ENCODE data around the gene KRT83. TPM values are rescaled to one million over a fixed set of nuclear protein-coding genes. Genes with fewer than 3 reads are reported as not detected.

Gene KRT83
- total RNA-seq (not detected), polyA plus RNA-seq (not detected)
- long read RNA-seq, donor 1 = 0 reads
- long read RNA-seq, donor 2 = 0 reads
- long read RNA-seq, donor 3 = 0 reads

- ATAC-seq = no peak
- no peaks in the 10 kb centered on the region for H3K9me3 ChIP-seq
- intact Hi-C loops (cut with DNase I) = no loop called here
- no peak for TF ChIP-seq POLR2A (IDR thresholded peaks at IDR 0.05)
- no peak for TF ChIP-seq CTCF (IDR thresholded peaks at IDR 0.05)
- no peak within 1 kb of the TSS for H3K4me3 ChIP-seq
- no peak for DNase-seq
- no peaks in the 10 kb centered on the region for H3K36me3 ChIP-seq
- no peaks in the 10 kb centered on the region for H3K4me1 ChIP-seq
- WGBS, 4 donors = 53 to 68% (median 58%) methylated on average over 35 of the region's 35 CpGs
- H3K27ac ChIP-seq = no peak within 1 kb of the TSS
- peaks cover 7 to 48% (median 21%) of the 10 kb centered on the region in 9 donors for H3K27me3 ChIP-seq
Measured at GRCh38 chr12:52320784-52321400, at the start of gene KRT83. TSS of gene KRT83 (minus strand) at chr12:52321398. CDS start at chr12:52321335, 63 bp downstream.

GRCh38 chr12:52369809-52370208 lies 48.6 kb upstream of the KRT83 start:
- WGBS, 4 donors = 71 to 94% (median 80%) methylated on average over 3 to 6 of the region's 6 CpGs
- Histone ChIP-seq H3K36me3 (no peaks in the 10 kb centered on the region), H3K4me3 (no peak overlapping the region), H3K27ac (no peak overlapping the region), H3K4me1 (peaks cover 0 to 10% (median 0%) of the 10 kb centered on the region in 12 donors), H3K9me3 (peaks cover 0 to 8% (median 0%) of the 10 kb centered on the region in 12 donors), H3K27me3 (peaks cover 0 to 10% (median 0%) of the 10 kb centered on the region in 9 donors)
- DNase-seq = no peak
- TF ChIP-seq CTCF (IDR thresholded peaks at IDR 0.05) (no peak), POLR2A (IDR thresholded peaks at IDR 0.05) (no peak)
- intact Hi-C loops (cut with DNase I) = loop anchor here (5.0 to 10.0 kb wide), 11 partner anchors 137 to 612 kb away; partner anchors contain the start of gene KRT74 (in 2 of the 10)
- no peak for ATAC-seq

GRCh38 chr12:52369211-52369610 lies 48.0 kb upstream of the KRT83 start:
- 43 to 85% (median 73%) methylated on average over 3 of the region's 3 CpGs for WGBS, 4 donors
- no peak overlapping the region for H3K4me3 ChIP-seq
- DNase-seq (no peak), ATAC-seq (no peak)
- H3K36me3 ChIP-seq = no peaks in the 10 kb centered on the region
- intact Hi-C loops (cut with DNase I) = no loop called here
- peaks cover 0 to 10% (median 0%) of the 10 kb centered on the region in 12 donors for H3K4me1 ChIP-seq
- peaks cover 0 to 10% (median 0%) of the 10 kb centered on the region in 9 donors for H3K27me3 ChIP-seq
- H3K27ac ChIP-seq = no peak overlapping the region
- no peak for TF ChIP-seq CTCF (IDR thresholded peaks at IDR 0.05)
- H3K9me3 ChIP-seq = peaks cover 0 to 7% (median 0%) of the 10 kb centered on the region in 12 donors

- intact Hi-C loops (cut with DNase I) = no loop called here
- H3K27me3 ChIP-seq = peaks cover 0 to 10% (median 0%) of the 10 kb centered on the region in 9 donors
- H3K27ac ChIP-seq = no peak overlapping the region
- WGBS, 4 donors = 52 to 90% (median 62%) methylated on average over 3 of the region's 3 CpGs
- H3K4me3 ChIP-seq = no peak overlapping the region
- TF ChIP-seq CTCF (IDR thresholded peaks at IDR 0.05) (no peak), POLR2A (IDR thresholded peaks at IDR 0.05) (no peak)
- no peaks in the 10 kb centered on the region for H3K36me3 ChIP-seq
- DNase-seq (no peak), ATAC-seq (no peak)
- peaks cover 0 to 10% (median 0%) of the 10 kb centered on the region in 12 donors for H3K4me1 ChIP-seq
- H3K9me3 ChIP-seq = peaks cover 0 to under 1% (median 0%) of the 10 kb centered on the region in 12 donors
Measured at GRCh38 chr12:52368508-52368907, 47.3 kb upstream of the KRT83 start.
